ENCODE data around the gene PAIP2.
"Not testable (repeated sequence)": the region's sequence is repeated elsewhere in the genome, so short reads cannot be mapped to it uniquely, and the experiment has no call there.

The PAIP2 gene

GRCh38 chr5:139386956-139387355, 45.3 kb downstream of the PAIP2 start:
- not testable (repeated sequence) for H2BK12ac ChIP-seq (ENCODE audit: low read length in 2 of 2); H3K27ac ChIP-seq (ENCODE audit: low read length, poor library complexity, severe bottlenecking); H2BK15ac ChIP-seq (ENCODE audit: low read depth, poor library complexity, severe bottlenecking); H2BK5ac ChIP-seq (ENCODE audit: low read depth, low read length, poor library complexity, severe bottlenecking); H3K9ac ChIP-seq (ENCODE audit: low read length); DNase-seq; H3K27me3 ChIP-seq (ENCODE audit: control insufficient read depth in 1 of 2, insufficient read depth in 1 of 2, low read length in 2 of 2); H3K18ac ChIP-seq (ENCODE audit: low read depth in 1 of 2, low read length in 2 of 2); H3K23ac ChIP-seq (ENCODE audit: low read length in 2 of 2); H4K8ac ChIP-seq (ENCODE audit: low read length); H3K79me1 ChIP-seq (replicated peaks; ENCODE audit: low read length, poor library complexity, severe bottlenecking); H3K4me2 ChIP-seq (ENCODE audit: low read length, poor library complexity, severe bottlenecking); H3K4ac ChIP-seq (ENCODE audit: low read depth in 1 of 2, low read length in 2 of 2); H3K36me3 ChIP-seq (ENCODE audit: control insufficient read depth in 1 of 2, insufficient read depth in 2 of 2, low read depth in 1 of 2, low read length in 2 of 2); H2BK120ac ChIP-seq (ENCODE audit: low read depth, low read length); H2AK5ac ChIP-seq (ENCODE audit: low read length, severe bottlenecking); H2AFZ ChIP-seq (ENCODE audit: low read depth, low read length); H3K4me3 ChIP-seq (ENCODE audit: insufficient read depth in 1 of 2, low read depth in 1 of 2, low read length in 2 of 2); H4K91ac ChIP-seq (ENCODE audit: low read length); H3K14ac ChIP-seq (ENCODE audit: low read length in 2 of 2); H3K9me3 ChIP-seq (ENCODE audit: control insufficient read depth, low read length)
- 93% methylated on average over 10 of the region's 10 CpGs for WGBS
- H3K4me1 ChIP-seq (ENCODE audit: control insufficient read depth, insufficient read depth, low read depth, low read length), result peaks cover 27% of the 10 kb centered on the region

DNA sequence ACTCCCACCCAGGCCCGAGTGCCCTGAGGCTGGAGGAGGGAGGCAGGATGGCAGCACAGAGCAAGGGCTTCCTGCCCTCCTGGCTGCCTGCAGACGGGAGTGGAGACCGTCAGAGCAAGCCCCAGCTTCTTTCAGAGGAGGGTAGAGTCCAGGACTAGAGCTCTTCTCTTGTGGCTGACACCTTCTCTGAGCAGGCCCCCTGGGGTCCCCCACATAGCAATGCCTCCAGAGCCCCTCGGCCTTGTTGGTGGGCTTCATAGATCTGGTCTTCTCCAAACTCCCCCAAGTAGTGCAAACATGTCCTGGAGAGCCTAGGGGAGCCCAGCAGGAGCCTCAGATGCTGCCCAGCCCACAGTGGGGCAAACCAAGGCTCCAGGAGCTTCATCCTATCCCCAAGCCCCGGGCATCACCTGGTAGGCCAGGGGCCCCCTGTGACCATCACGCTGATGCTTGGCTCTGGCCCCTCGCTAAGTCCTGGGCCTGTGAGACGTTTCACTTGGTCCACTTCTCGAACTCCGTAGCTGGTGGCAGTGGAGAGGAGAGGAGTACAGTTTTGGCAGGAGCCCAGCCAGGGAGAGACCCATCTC, 46.0 kb downstream of the PAIP2 start:
- no peak overlapping the region for H3K23ac ChIP-seq (ENCODE audit: low read length in 2 of 2)
- no peak overlapping the region for H2BK15ac ChIP-seq (ENCODE audit: low read depth, poor library complexity, severe bottlenecking)
- H3K18ac ChIP-seq (ENCODE audit: low read depth in 1 of 2, low read length in 2 of 2), result no peak overlapping the region
- no peaks in the 10 kb centered on the region for H3K36me3 ChIP-seq (ENCODE audit: control insufficient read depth in 1 of 2, insufficient read depth in 2 of 2, low read depth in 1 of 2, low read length in 2 of 2)
- no peak overlapping the region for H2BK120ac ChIP-seq (ENCODE audit: low read depth, low read length)
- H3K14ac ChIP-seq (ENCODE audit: low read length in 2 of 2), result no peak overlapping the region
- H2AFZ ChIP-seq (ENCODE audit: low read depth, low read length), result no peak overlapping the region
- no peak overlapping the region for H4K91ac ChIP-seq (ENCODE audit: low read length)
- H3K79me1 ChIP-seq (replicated peaks; ENCODE audit: low read length, poor library complexity, severe bottlenecking), result no peaks in the 10 kb centered on the region
- H3K4me2 ChIP-seq (ENCODE audit: low read length, poor library complexity, severe bottlenecking), result no peak overlapping the region
- H3K9me3 ChIP-seq (ENCODE audit: control insufficient read depth, low read length), result no peaks in the 10 kb centered on the region
- H3K4me3 ChIP-seq (ENCODE audit: insufficient read depth in 1 of 2, low read depth in 1 of 2, low read length in 2 of 2), result no peak overlapping the region
- no peak overlapping the region for H2BK5ac ChIP-seq (ENCODE audit: low read depth, low read length, poor library complexity, severe bottlenecking)
- no peak overlapping the region for H3K4ac ChIP-seq (ENCODE audit: low read depth in 1 of 2, low read length in 2 of 2)
- H2AK5ac ChIP-seq (ENCODE audit: low read length, severe bottlenecking), result no peak overlapping the region
- no peak overlapping the region for H3K9ac ChIP-seq (ENCODE audit: low read length)
- peaks cover 27% of the 10 kb centered on the region for H3K4me1 ChIP-seq (ENCODE audit: control insufficient read depth, insufficient read depth, low read depth, low read length)
- H3K27ac ChIP-seq (ENCODE audit: low read length, poor library complexity, severe bottlenecking), result no peak overlapping the region
- DNase-seq, result no peak
- WGBS, result 87% methylated on average over 10 of the region's 10 CpGs
- no peak overlapping the region for H2BK12ac ChIP-seq (ENCODE audit: low read length in 2 of 2)
- H3K27me3 ChIP-seq (ENCODE audit: control insufficient read depth in 1 of 2, insufficient read depth in 1 of 2, low read length in 2 of 2), result peaks cover 0 to under 1% of the 10 kb centered on the region in 2 experiments
- H4K8ac ChIP-seq (ENCODE audit: low read length), result no peak overlapping the region

GRCh38 chr5:139388198-139388821, 46.7 kb downstream of the PAIP2 start:
- H3K27ac ChIP-seq (ENCODE audit: low read length, poor library complexity, severe bottlenecking), result no peak overlapping the region
- H2BK12ac ChIP-seq (ENCODE audit: low read length in 2 of 2), result no peak overlapping the region
- no peak overlapping the region for H2BK15ac ChIP-seq (ENCODE audit: low read depth, poor library complexity, severe bottlenecking)
- DNase-seq, result no peak
- H3K79me1 ChIP-seq (replicated peaks; ENCODE audit: low read length, poor library complexity, severe bottlenecking), result no peaks in the 10 kb centered on the region
- no peak overlapping the region for H2AK5ac ChIP-seq (ENCODE audit: low read length, severe bottlenecking)
- no peak overlapping the region for H4K91ac ChIP-seq (ENCODE audit: low read length)
- 40% methylated on average over 7 of the region's 8 CpGs for WGBS
- H3K27me3 ChIP-seq (ENCODE audit: control insufficient read depth in 1 of 2, insufficient read depth in 1 of 2, low read length in 2 of 2), result peaks cover 4 to 6% of the 10 kb centered on the region in 2 experiments
- no peak overlapping the region for H2AFZ ChIP-seq (ENCODE audit: low read depth, low read length)
- H3K4me3 ChIP-seq (ENCODE audit: insufficient read depth in 1 of 2, low read depth in 1 of 2, low read length in 2 of 2), result no peak overlapping the region
- H3K4ac ChIP-seq (ENCODE audit: low read depth in 1 of 2, low read length in 2 of 2), result no peak overlapping the region
- H3K4me1 ChIP-seq (ENCODE audit: control insufficient read depth, insufficient read depth, low read depth, low read length), result peaks cover 28% of the 10 kb centered on the region
- H3K9ac ChIP-seq (ENCODE audit: low read length), result no peak overlapping the region
- H4K8ac ChIP-seq (ENCODE audit: low read length), result no peak overlapping the region
- H2BK5ac ChIP-seq (ENCODE audit: low read depth, low read length, poor library complexity, severe bottlenecking), result no peak overlapping the region
- no peak overlapping the region for H3K23ac ChIP-seq (ENCODE audit: low read length in 2 of 2)
- no peaks in the 10 kb centered on the region for H3K9me3 ChIP-seq (ENCODE audit: control insufficient read depth, low read length)
- H3K18ac ChIP-seq (ENCODE audit: low read depth in 1 of 2, low read length in 2 of 2), result no peak overlapping the region
- H3K36me3 ChIP-seq (ENCODE audit: control insufficient read depth in 1 of 2, insufficient read depth in 2 of 2, low read depth in 1 of 2, low read length in 2 of 2), result no peaks in the 10 kb centered on the region
- H3K4me2 ChIP-seq (ENCODE audit: low read length, poor library complexity, severe bottlenecking), result no peak overlapping the region
- H3K14ac ChIP-seq (ENCODE audit: low read length in 2 of 2), result no peak overlapping the region
- no peak overlapping the region for H2BK120ac ChIP-seq (ENCODE audit: low read depth, low read length)

DNA sequence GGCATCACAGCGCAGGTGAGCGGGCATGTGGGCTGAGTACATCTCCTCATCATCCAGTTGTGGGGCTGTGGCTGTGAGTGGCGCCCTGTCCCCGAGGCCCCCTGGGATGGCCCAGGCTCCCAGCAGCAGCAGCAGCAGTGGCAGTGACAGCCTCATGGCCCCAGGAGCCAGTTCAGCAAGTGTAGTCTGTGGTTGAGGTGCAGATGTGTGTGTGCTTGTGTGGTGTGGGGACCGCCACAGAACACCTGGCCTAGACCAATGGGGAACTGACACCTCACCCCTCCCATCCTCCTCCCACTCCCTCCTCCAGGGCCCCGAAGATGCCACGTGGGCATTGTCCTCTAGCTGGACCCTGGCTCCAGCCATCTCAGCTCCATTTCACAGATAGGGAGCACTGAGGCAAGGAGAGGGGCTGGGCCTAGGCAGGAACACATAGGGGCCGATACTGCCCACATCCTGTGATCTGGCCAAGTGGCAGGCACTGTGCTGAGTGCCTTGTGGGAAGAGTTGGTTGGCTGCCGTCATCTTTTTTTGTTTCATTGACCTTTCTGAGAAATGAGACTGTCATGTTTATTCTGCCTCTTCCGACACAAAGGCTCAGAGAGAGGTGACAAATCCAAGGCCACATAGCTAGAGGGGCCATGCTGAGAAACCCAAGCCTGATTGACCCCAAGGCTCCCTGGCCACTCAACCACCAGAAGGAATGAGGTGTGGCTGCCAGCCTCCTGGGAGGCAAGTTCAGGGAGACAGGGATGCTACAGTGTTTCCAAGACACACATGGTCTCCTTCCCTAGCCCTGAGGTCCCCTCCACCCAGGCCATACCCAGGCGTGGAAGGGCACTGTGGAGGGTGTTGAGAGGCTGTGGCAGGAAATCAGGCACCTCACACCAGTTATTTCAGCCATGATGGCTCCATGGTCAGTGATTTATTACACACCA, 48.3 kb downstream of the PAIP2 start, which contains the start of gene MZB1:
TSS of gene MZB1 (minus strand) at position 213 of the 938 bp plus-strand sequence. CDS start at position 156, 57 bp downstream.
- H2AK5ac ChIP-seq (ENCODE audit: low read length, severe bottlenecking), result no peak within 1 kb of the TSS
- H3K9me3 ChIP-seq (ENCODE audit: control insufficient read depth, low read length), result no peaks in the 10 kb centered on the region
- H2BK15ac ChIP-seq (ENCODE audit: low read depth, poor library complexity, severe bottlenecking), result no peak within 1 kb of the TSS
- no peak within 1 kb of the TSS for H2BK5ac ChIP-seq (ENCODE audit: low read depth, low read length, poor library complexity, severe bottlenecking)
- H3K4me2 ChIP-seq (ENCODE audit: low read length, poor library complexity, severe bottlenecking), result no peak within 1 kb of the TSS
- peaks cover 11 to 23% of the 10 kb centered on the region in 2 experiments for H3K27me3 ChIP-seq (ENCODE audit: control insufficient read depth in 1 of 2, insufficient read depth in 1 of 2, low read length in 2 of 2)
- H3K79me1 ChIP-seq (replicated peaks; ENCODE audit: low read length, poor library complexity, severe bottlenecking), result no peaks in the 10 kb centered on the region
- no peak within 1 kb of the TSS for H3K18ac ChIP-seq (ENCODE audit: low read depth in 1 of 2, low read length in 2 of 2)
- no peak within 1 kb of the TSS for H2AFZ ChIP-seq (ENCODE audit: low read depth, low read length)
- peaks cover 32% of the 10 kb centered on the region for H3K4me1 ChIP-seq (ENCODE audit: control insufficient read depth, insufficient read depth, low read depth, low read length)
- no peak within 1 kb of the TSS for H2BK120ac ChIP-seq (ENCODE audit: low read depth, low read length)
- no peak within 1 kb of the TSS for H3K14ac ChIP-seq (ENCODE audit: low read length in 2 of 2)
- no peaks in the 10 kb centered on the region for H3K36me3 ChIP-seq (ENCODE audit: control insufficient read depth in 1 of 2, insufficient read depth in 2 of 2, low read depth in 1 of 2, low read length in 2 of 2)
- H3K9ac ChIP-seq (ENCODE audit: low read length), result no peak within 1 kb of the TSS
- no peak within 1 kb of the TSS for H3K4me3 ChIP-seq (ENCODE audit: insufficient read depth in 1 of 2, low read depth in 1 of 2, low read length in 2 of 2)
- no peak within 1 kb of the TSS for H4K91ac ChIP-seq (ENCODE audit: low read length)
- no peak within 1 kb of the TSS for H2BK12ac ChIP-seq (ENCODE audit: low read length in 2 of 2)
- 78% methylated on average over 8 of the region's 11 CpGs for WGBS
- H3K27ac ChIP-seq (ENCODE audit: low read length, poor library complexity, severe bottlenecking), result no peak within 1 kb of the TSS
- no peak for DNase-seq
- no peak within 1 kb of the TSS for H3K4ac ChIP-seq (ENCODE audit: low read depth in 1 of 2, low read length in 2 of 2)
- no peak within 1 kb of the TSS for H3K23ac ChIP-seq (ENCODE audit: low read length in 2 of 2)
- no peak within 1 kb of the TSS for H4K8ac ChIP-seq (ENCODE audit: low read length)

Measured in mesenchymal stem cell (in vitro differentiated cells and primary cell).